CD4-positive, alpha-beta memory T cell (primary cell): ENCODE data around the gene MIOX. TPM values are rescaled to one million over a fixed set of nuclear protein-coding genes. Genes with fewer than 3 reads are reported as not detected.
A peak's percentile ranks its signal among the peaks of the same experiment; 100 is the strongest.
"Not testable (repeated sequence)": the region's sequence is repeated elsewhere in the genome, so short reads cannot be mapped to it uniquely, and the experiment has no call there.

Experiments
- CTCF ChIA-PET: fragments of 350-600 bp; sonication (Branson Sonifier 250); formaldehyde crosslinking; loops from one replicate; lab custom pipeline; 2021; ENCODE audit warnings: inconsistent platforms; ENCODE audit not compliant: partially characterized antibody; lab: Charles Lee
- POLR2A ChIA-PET: fragments of 350-600 bp; sonication (Branson Sonifier 250); formaldehyde crosslinking; loops from one replicate; lab custom pipeline; 2021; ENCODE audit not compliant: partially characterized antibody; lab: Charles Lee
- DNase-seq, 5 donors: peaks; one replicate each; pipeline versions ENCODE4 v3.0.0 to v3.0.0-alpha.2; 2020 to 2022; ENCODE audit warnings: mixed read lengths in 1 of 5
- H3K27ac ChIP-seq: one replicate; pipeline ENCODE4 v1.7.0; 2013; ENCODE audit warnings: low read depth, low read length
- H3K27me3 ChIP-seq: 2 replicates; pipeline ENCODE4 v1.7.0; 2013; ENCODE audit warnings: mild to moderate bottlenecking, low read length, moderate library complexity; ENCODE audit not compliant: insufficient read depth
- H3K36me3 ChIP-seq: 2 replicates; pipeline ENCODE4 v1.7.0; 2013; ENCODE audit warnings: mild to moderate bottlenecking, low read length, moderate library complexity; ENCODE audit not compliant: insufficient read depth
- H3K4me1 ChIP-seq: 2 replicates; pipeline ENCODE4 v1.7.0; 2013; ENCODE audit warnings: mild to moderate bottlenecking, low read length, moderate library complexity; ENCODE audit not compliant: insufficient read depth
- H3K4me3 ChIP-seq, 2 donors: one replicate each; pipeline ENCODE4 v1.7.0; 2013; ENCODE audit warnings: low read length in 2 of 2, mild to moderate bottlenecking in 1 of 2
- H3K9me3 ChIP-seq, 2 donors: one replicate each; pipeline ENCODE4 v1.7.0; 2013; ENCODE audit warnings: low read length in 2 of 2, control low read depth in 1 of 2; ENCODE audit not compliant: control insufficient read depth in 1 of 2
- H3K27ac Mint-ChIP-seq, 7 donors: one replicate each; pipeline ENCODE4 v1.8.0; 2020 to 2021; ENCODE audit warnings: mixed read lengths in 7 of 7, mild to moderate bottlenecking in 6 of 7, inconsistent platforms in 3 of 7, moderate library complexity in 3 of 7
- H3K27me3 Mint-ChIP-seq, 2 donors: one replicate each; pipeline ENCODE4 v1.8.0; 2020 to 2021; ENCODE audit warnings: mixed read lengths in 2 of 2
- H3K36me3 Mint-ChIP-seq, 2 donors: one replicate each; pipeline ENCODE4 v1.8.0; 2020 to 2021; ENCODE audit warnings: mixed read lengths in 2 of 2, inconsistent platforms in 1 of 2, mild to moderate bottlenecking in 1 of 2
- H3K4me1 Mint-ChIP-seq, 4 donors: one replicate each; pipeline ENCODE4 v1.8.0; 2020 to 2021; ENCODE audit warnings: mixed read lengths in 4 of 4, mild to moderate bottlenecking in 1 of 4
- H3K4me3 Mint-ChIP-seq, 8 donors: one replicate each; pipeline ENCODE4 v1.8.0; 2020 to 2021; ENCODE audit warnings: mixed read lengths in 8 of 8, mild to moderate bottlenecking in 7 of 8, moderate library complexity in 6 of 8, inconsistent platforms in 3 of 8
- H3K9me3 Mint-ChIP-seq, 8 donors: one replicate each; pipeline ENCODE4 v1.8.0; 2020 to 2021; ENCODE audit warnings: mixed read lengths in 8 of 8, mild to moderate bottlenecking in 5 of 8, inconsistent platforms in 3 of 8, moderate library complexity in 1 of 8
- intact Hi-C: fragments of 100-400 bp; cut with micrococcal nuclease; formaldehyde crosslinking; loops from one replicate; pipeline ENCODE4 v1.15.1; 2023
- polyA plus RNA-seq, 2 donors: library from polyadenylated mRNA; unstranded; fragments of 300-500 nt; fragmentation: Illumina TruSeq; gene quantifications; one replicate each; pipeline ENCODE4 v1.2.3, GENCODE V29; 2021
- total RNA-seq, 2 experiments: library from RNA; stranded (reverse); gene quantifications; one replicate each; pipeline ENCODE4 v1.2.3, GENCODE V29; 2021

The MIOX gene
- total and polyA plus RNA-seq, 4 experiments from 2014 or later, result not detected

GRCh38 chr22:50519151-50519550, 32.5 kb downstream of the MIOX start:
- Histone ChIP-seq H3K27ac (no peak overlapping the region), H3K36me3 (peaks cover 51% of the 10 kb centered on the region), H3K9me3 (no peaks in the 10 kb centered on the region), H3K4me1 (peaks cover 4% of the 10 kb centered on the region), H3K27me3 (no peaks in the 10 kb centered on the region), H3K4me3 (no peak overlapping the region)
- Mint-ChIP-seq H3K9me3 (no peaks in the 10 kb centered on the region), H3K27ac (peak overlapping the region in 1 of 7 donors; percentile 18), H3K27me3 (no peaks in the 10 kb centered on the region), H3K36me3 (peaks cover 12 to 41% of the 10 kb centered on the region in 2 donors), H3K4me3 (no peak overlapping the region), H3K4me1 (peaks cover 4 to 13% (median 7%) of the 10 kb centered on the region in 4 donors)
- DNase-seq, result no peak
- CTCF ChIA-PET, result interaction anchor here (1.0 kb wide), 1 partner anchor 21 kb away, joined by 3 read pairs; no protein-coding TSS in a partner anchor
- POLR2A ChIA-PET, result no interaction called here
- intact Hi-C loops, result no loop called here

DNA sequence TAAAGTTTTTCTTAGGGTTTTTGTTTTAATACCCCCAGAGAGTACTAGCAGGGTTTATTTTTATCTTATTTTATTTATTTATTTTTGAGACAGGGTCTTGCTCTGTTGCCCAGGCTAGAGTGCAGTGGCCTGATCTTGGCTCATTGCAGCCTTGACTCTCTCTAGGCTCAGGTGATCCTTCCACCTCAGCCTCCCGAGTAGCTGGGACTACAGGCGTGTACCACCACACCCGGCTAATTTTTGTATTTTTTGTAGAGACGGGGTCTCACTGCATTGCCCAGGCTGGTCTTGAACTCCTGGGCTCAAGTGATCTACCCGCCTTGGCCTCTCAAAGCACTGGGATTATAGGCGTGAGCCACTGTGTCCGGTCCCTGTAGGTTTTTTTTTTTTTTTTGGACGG, 33.5 kb downstream of the MIOX start:
- H3K27me3 ChIP-seq, H3K9me3 ChIP-seq, H3K4me3 ChIP-seq, POLR2A ChIA-PET, H3K4me3 Mint-ChIP-seq, DNase-seq, intact Hi-C loops, H3K27ac ChIP-seq, H3K9me3 Mint-ChIP-seq, H3K27me3 Mint-ChIP-seq: not testable (repeated sequence)
- peaks cover 46% of the 10 kb centered on the region for H3K36me3 ChIP-seq
- peaks cover 14% of the 10 kb centered on the region for H3K4me1 ChIP-seq
- CTCF ChIA-PET, result interaction anchor here (0.8 kb wide), 1 partner anchor 46 kb away, joined by 3 read pairs; no protein-coding TSS in a partner anchor
- Mint-ChIP-seq H3K36me3 (peaks cover 15 to 40% of the 10 kb centered on the region in 2 donors), H3K4me1 (peaks cover 8 to 13% (median 9%) of the 10 kb centered on the region in 4 donors), H3K27ac (peak overlapping the region in 2 of 7 donors; percentile 18 to 79)

DNA sequence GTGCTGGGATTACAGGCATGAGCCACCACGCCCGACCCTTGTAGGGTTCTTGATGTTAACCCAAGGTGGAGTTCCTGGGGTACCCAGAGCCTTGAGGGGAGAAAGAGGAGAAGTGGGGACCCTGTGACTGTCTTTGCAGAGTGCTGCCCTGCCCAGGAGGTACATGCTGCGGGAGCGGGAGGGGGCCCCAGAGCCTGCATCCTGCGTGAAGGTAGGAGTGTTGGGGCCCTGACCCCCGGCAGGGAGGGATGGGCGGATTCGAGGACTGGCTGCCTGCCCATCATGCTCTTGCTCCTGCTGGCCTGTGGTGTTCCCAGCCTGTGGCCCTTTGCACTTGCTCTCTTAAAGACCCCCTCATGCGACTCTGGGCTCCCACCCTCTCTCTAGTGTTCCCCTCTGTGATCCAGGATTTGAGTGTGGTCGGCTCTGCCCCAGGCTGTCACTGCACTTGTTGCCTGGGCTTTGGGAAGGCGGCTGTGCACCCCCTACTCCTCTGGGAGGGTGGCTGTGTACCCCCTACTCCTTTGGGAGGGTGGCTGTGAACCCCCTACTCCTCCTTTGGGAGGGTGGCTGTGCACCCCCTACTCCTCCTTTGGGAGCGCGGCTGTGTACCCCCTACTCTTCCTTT, 34.3 kb downstream of the MIOX start:
- peaks cover 46% of the 10 kb centered on the region for H3K36me3 ChIP-seq
- H3K4me3 ChIP-seq, result no peak overlapping the region

GRCh38 chr22:50521710-50522109, 35.1 kb downstream of the MIOX start:
- peak overlapping the region in 1 of 7 donors; percentile 12 for H3K27ac Mint-ChIP-seq
- Histone ChIP-seq H3K4me3 (no peak overlapping the region), H3K27ac (no peak overlapping the region), H3K27me3 (no peaks in the 10 kb centered on the region), H3K9me3 (no peaks in the 10 kb centered on the region), H3K36me3 (peaks cover 46% of the 10 kb centered on the region), H3K4me1 (peaks cover 17% of the 10 kb centered on the region)
- DNase-seq, result no peak
- H3K9me3 Mint-ChIP-seq, result no peaks in the 10 kb centered on the region
- intact Hi-C loops, result no loop called here
- H3K27me3 Mint-ChIP-seq, result no peaks in the 10 kb centered on the region
- ChIA-PET POLR2A (interaction anchor here (1.2 to 1.7 kb wide), 2 partner anchors 14 to 41 kb away, joined by 4 to 5 read pairs; partner anchors contain the start of genes LMF2, NCAPH2 and SYCE3), CTCF (interaction anchor here (1.9 kb wide), 1 partner anchor 41 kb away, joined by 6 read pairs; the partner anchor contains the start of gene SYCE3)
- no peak overlapping the region for H3K4me3 Mint-ChIP-seq
- H3K4me1 Mint-ChIP-seq, result peaks cover 6 to 15% (median 9%) of the 10 kb centered on the region in 4 donors
- H3K36me3 Mint-ChIP-seq, result peaks cover 15 to 38% of the 10 kb centered on the region in 2 donors

More for the DNA sequence above, 34.3 kb downstream of the MIOX start:
- H3K36me3 Mint-ChIP-seq, result peaks cover 15 to 43% of the 10 kb centered on the region in 2 donors
- Histone ChIP-seq H3K4me1 (peaks cover 14% of the 10 kb centered on the region), H3K9me3 (no peaks in the 10 kb centered on the region), H3K27ac (no peak overlapping the region), H3K27me3 (no peaks in the 10 kb centered on the region)
- intact Hi-C loops, result no loop called here
- H3K4me3 Mint-ChIP-seq, result no peak overlapping the region
- CTCF ChIA-PET, result interaction anchor here (1.9 kb wide), 1 partner anchor 42 kb away, joined by 6 read pairs; the partner anchor contains the start of gene SYCE3
- POLR2A ChIA-PET, result no interaction called here
- no peaks in the 10 kb centered on the region for H3K9me3 Mint-ChIP-seq
- DNase-seq, result no peak
- peaks cover 6 to 13% (median 7%) of the 10 kb centered on the region in 4 donors for H3K4me1 Mint-ChIP-seq
- H3K27ac Mint-ChIP-seq, result peak overlapping the region in 1 of 7 donors; percentile 86
- H3K27me3 Mint-ChIP-seq, result no peaks in the 10 kb centered on the region

DNA sequence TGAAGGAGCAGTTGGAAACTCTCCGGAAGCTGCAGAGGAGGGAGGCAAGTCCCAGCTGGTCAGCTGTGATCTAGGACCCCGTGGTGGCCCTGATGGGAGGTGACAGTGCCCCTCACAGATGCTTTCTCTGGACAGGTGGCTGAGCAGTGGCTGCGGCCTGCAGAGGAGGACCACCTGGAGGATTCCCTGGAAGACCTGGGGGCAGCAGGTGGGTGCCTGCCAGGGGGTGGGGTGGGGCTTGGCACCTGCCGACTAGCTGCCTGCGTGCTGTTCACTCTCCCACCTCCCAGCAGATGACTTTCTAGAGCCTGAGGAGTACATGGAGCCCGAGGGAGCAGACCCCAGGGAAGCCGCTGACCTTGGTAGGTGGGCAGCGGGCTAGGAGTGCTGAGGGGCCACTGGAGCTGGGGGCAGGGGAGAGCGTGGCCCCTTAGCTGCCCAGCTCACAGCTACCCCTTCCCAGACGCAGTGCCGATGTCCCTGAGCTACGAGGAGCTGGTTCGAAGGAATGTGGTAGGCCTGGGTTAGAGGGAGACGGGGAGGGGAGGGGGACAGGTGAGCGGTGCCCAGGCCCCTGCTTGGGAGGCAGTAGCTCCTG, 35.6 kb downstream of the MIOX start:
- H3K27me3 ChIP-seq, result no peaks in the 10 kb centered on the region
- no peaks in the 10 kb centered on the region for H3K9me3 Mint-ChIP-seq
- H3K27me3 Mint-ChIP-seq, result no peaks in the 10 kb centered on the region
- peak overlapping the region in 1 of 7 donors; percentile 12 for H3K27ac Mint-ChIP-seq
- DNase-seq, result no peak
- H3K36me3 Mint-ChIP-seq, result peaks cover 11 to 35% of the 10 kb centered on the region in 2 donors
- POLR2A ChIA-PET, result interaction anchor here (1.0 to 1.7 kb wide), 5 partner anchors 8 to 40 kb away, joined by 4 to 7 read pairs (median 4); partner anchors contain the start of genes LMF2, NCAPH2 and SYCE3
- no peak overlapping the region for H3K27ac ChIP-seq
- H3K4me1 Mint-ChIP-seq, result peaks cover 12 to 21% (median 15%) of the 10 kb centered on the region in 4 donors
- H3K4me1 ChIP-seq, result peaks cover 23% of the 10 kb centered on the region
- no peaks in the 10 kb centered on the region for H3K9me3 ChIP-seq
- CTCF ChIA-PET, result interaction anchor here (1.9 kb wide), 1 partner anchor 41 kb away, joined by 6 read pairs; the partner anchor contains the start of gene SYCE3
- no peak overlapping the region for H3K4me3 Mint-ChIP-seq
- intact Hi-C loops, result no loop called here
- H3K36me3 ChIP-seq, result peaks cover 45% of the 10 kb centered on the region
- H3K4me3 ChIP-seq, result no peak overlapping the region

DNA sequence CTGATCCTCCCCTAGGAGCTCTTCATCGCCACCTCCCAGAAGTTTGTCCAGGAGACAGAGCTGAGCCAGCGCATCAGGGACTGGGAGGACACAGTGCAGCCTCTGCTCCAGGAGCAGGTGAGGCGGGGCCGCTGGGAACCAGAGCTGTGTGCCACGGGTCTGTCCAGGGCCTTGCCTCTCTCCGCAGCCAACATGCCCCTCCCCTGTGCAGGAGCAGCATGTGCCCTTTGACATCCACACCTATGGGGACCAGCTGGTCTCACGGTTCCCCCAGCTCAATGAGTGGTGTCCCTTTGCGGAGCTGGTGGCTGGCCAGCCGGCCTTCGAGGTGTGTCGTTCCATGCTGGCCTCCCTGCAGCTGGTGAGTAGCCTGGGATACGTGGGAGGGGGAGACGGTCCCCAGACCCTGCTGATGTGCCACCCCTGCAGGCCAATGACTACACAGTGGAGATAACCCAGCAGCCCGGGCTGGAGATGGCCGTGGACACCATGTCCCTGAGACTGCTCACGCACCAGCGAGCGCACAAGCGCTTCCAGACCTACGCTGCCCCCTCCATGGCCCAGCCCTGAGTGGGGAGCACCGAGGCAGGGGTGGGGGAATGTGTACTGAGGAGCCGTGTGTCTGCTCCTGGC, 36.3 kb downstream of the MIOX start:
- peak overlapping the region in 1 of 7 donors; percentile 67 for H3K27ac Mint-ChIP-seq
- H3K9me3 Mint-ChIP-seq, result no peaks in the 10 kb centered on the region
- POLR2A ChIA-PET, result interaction anchor here (1.0 to 1.7 kb wide), 5 partner anchors 9 to 40 kb away, joined by 4 to 7 read pairs (median 4); partner anchors contain the start of genes LMF2, NCAPH2 and SYCE3
- H3K4me1 ChIP-seq, result peaks cover 27% of the 10 kb centered on the region
- intact Hi-C loops, result no loop called here
- peaks cover 11 to 31% of the 10 kb centered on the region in 2 donors for H3K36me3 Mint-ChIP-seq
- H3K27me3 Mint-ChIP-seq, result no peaks in the 10 kb centered on the region
- peak overlapping the region in 4 of 8 donors; percentile 9 to 30 (median 18) for H3K4me3 Mint-ChIP-seq
- H3K9me3 ChIP-seq, result no peaks in the 10 kb centered on the region
- CTCF ChIA-PET, result interaction anchor here (0.6 to 1.9 kb wide), 2 partner anchors 12 to 40 kb away, joined by 3 to 6 read pairs; partner anchors contain the start of gene SYCE3
- no peaks in the 10 kb centered on the region for H3K27me3 ChIP-seq
- DNase-seq, result no peak
- H3K4me3 ChIP-seq, result no peak overlapping the region
- H3K36me3 ChIP-seq, result peaks cover 39% of the 10 kb centered on the region
- H3K4me1 Mint-ChIP-seq, result peaks cover 13 to 27% (median 19%) of the 10 kb centered on the region in 4 donors
- H3K27ac ChIP-seq, result no peak overlapping the region
